Activated CD8-positive, alpha-beta T cell treated with anti-CD3 and anti-CD28 coated beads for 36 hours (primary cell): ENCODE results near the gene SLC9A3. TPM values are rescaled to one million over a fixed set of nuclear protein-coding genes. Genes with fewer than 3 reads are reported as not detected.
A peak's percentile ranks its signal among the peaks of the same experiment; 100 is the strongest.

Experiments
- ATAC-seq: fragments of 200-7000 bp; cut with Tn5 transposase; one replicate; pipeline ENCODE4 v1.10.0; 2021; ENCODE audit warnings: mild to moderate bottlenecking, moderate library complexity
- CTCF ChIA-PET: fragments of 350-600 bp; sonication (Branson Sonifier 250); formaldehyde crosslinking; loops from one replicate; lab custom pipeline; 2021; ENCODE audit warnings: antibody characterized with exemption; lab: Charles Lee
- POLR2A ChIA-PET: fragments of 350-600 bp; sonication (Branson Sonifier 250); formaldehyde crosslinking; loops from one replicate; lab custom pipeline; 2021; ENCODE audit warnings: antibody characterized with exemption; lab: Charles Lee
- DNase-seq: peaks from one replicate; pipeline ENCODE4 v3.0.0-alpha.2; 2020
- H3K27ac Mint-ChIP-seq: one replicate; pipeline ENCODE4 v1.8.0; 2021; ENCODE audit warnings: mild to moderate bottlenecking, mixed read lengths
- H3K27me3 Mint-ChIP-seq: one replicate; pipeline ENCODE4 v1.8.0; 2021; ENCODE audit warnings: mixed read lengths
- H3K36me3 Mint-ChIP-seq: one replicate; pipeline ENCODE4 v1.8.0; 2021; ENCODE audit warnings: low read depth, mixed read lengths
- H3K4me1 Mint-ChIP-seq: one replicate; pipeline ENCODE4 v1.8.0; 2021; ENCODE audit warnings: low read depth, mixed read lengths
- H3K4me3 Mint-ChIP-seq: one replicate; pipeline ENCODE4 v1.8.0; 2021; ENCODE audit warnings: mild to moderate bottlenecking, moderate library complexity, mixed read lengths
- H3K9me3 Mint-ChIP-seq: one replicate; pipeline ENCODE4 v1.8.0; 2021; ENCODE audit warnings: mixed read lengths
- intact Hi-C: fragments of 100-400 bp; cut with micrococcal nuclease; formaldehyde crosslinking; loops from one replicate; pipeline ENCODE4 v1.10.0; 2022
- total RNA-seq, 2 experiments: library from RNA; stranded (reverse); gene quantifications; one replicate each; pipeline ENCODE4 v1.2.3, GENCODE V29; 2021
- TF ChIP-seq, protein P1 (sequence below): fragments of 200-600 bp; IDR thresholded peaks from one replicate; pipeline ENCODE4 v1.8.0; 2022; ENCODE audit warnings: antibody characterized with exemption, mild to moderate bottlenecking

Gene SLC9A3
- total RNA-seq, 2 experiments from 2014 or later = 3.2 to 3.3 TPM

DNA sequence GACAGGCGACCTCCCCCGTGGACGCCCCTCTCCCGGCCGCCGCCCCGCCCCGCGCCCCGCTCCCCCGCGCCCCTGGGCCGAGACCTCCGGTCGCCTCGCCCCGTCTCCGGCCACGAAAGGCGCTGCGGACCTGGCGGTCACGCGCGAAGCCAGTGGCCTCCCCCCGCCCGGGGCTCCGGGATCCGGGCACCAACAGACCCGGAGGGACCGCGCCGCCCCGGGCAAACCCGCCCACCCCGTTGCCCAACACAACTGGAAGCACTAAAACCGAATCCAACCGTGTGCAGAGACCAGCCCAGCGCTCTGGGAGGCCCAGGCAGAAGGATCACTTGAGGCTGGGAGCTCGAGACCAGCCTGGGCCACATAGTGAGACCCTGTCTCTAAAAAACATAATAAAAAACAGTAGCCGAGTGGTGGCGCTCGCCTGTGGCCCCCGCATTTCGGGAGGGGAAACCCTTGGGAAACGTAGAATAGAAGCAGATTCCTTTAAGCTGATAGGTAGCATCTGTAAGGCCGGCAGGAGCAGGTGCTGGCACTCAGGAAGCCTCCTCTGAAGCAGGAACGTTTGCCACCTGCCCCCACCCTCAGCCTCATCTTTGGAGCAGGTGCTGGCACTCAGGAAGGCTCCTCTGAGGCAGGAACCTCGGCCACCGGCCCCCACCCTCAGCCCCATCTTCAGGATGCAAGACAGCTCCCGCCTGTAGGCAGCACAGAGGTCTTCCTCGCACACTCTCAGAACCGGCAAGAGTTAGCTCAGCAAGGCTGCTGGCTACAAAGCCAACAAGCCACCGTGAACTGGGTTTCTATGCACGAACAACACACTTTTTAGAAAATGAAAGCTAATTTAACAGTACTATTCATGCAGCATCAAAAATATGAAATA is 4.6 kb upstream of the SLC9A3 start:
- Mint-ChIP-seq H3K9me3 (no peaks in the 10 kb centered on the region), H3K27ac (no peak overlapping the region), H3K4me1 (peaks cover 40% of the 10 kb centered on the region), H3K4me3 (peak overlapping the region; percentile 24), H3K27me3 (peaks cover 55% of the 10 kb centered on the region), H3K36me3 (no peaks in the 10 kb centered on the region)
- TF ChIP-seq, protein P1, sequence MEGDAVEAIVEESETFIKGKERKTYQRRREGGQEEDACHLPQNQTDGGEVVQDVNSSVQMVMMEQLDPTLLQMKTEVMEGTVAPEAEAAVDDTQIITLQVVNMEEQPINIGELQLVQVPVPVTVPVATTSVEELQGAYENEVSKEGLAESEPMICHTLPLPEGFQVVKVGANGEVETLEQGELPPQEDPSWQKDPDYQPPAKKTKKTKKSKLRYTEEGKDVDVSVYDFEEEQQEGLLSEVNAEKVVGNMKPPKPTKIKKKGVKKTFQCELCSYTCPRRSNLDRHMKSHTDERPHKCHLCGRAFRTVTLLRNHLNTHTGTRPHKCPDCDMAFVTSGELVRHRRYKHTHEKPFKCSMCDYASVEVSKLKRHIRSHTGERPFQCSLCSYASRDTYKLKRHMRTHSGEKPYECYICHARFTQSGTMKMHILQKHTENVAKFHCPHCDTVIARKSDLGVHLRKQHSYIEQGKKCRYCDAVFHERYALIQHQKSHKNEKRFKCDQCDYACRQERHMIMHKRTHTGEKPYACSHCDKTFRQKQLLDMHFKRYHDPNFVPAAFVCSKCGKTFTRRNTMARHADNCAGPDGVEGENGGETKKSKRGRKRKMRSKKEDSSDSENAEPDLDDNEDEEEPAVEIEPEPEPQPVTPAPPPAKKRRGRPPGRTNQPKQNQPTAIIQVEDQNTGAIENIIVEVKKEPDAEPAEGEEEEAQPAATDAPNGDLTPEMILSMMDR = no peak
- DNase-seq (no peak), ATAC-seq (peak; percentile 24)
- ChIA-PET POLR2A (interaction anchor here (0.8 to 1.4 kb wide), 2 partner anchors 16 to 974 kb away, joined by 3 to 5 read pairs; no protein-coding TSS in a partner anchor), CTCF (interaction anchor here (0.7 to 1.2 kb wide), 4 partner anchors 14 to 83 kb away, joined by 3 to 4 read pairs (median 3); partner anchors contain the start of gene CEP72)
- intact Hi-C loops = no loop called here

GRCh38 chr5:527646-528628 is 3.7 kb upstream of the SLC9A3 start:
- TF ChIP-seq, protein P1 = no peak
- ChIA-PET CTCF (no interaction called here), POLR2A (interaction anchor here (1.1 kb wide), 1 partner anchor 13 kb away, joined by 3 read pairs; no protein-coding TSS in a partner anchor)
- Mint-ChIP-seq H3K9me3 (no peaks in the 10 kb centered on the region), H3K4me1 (peaks cover 46% of the 10 kb centered on the region), H3K4me3 (no peak overlapping the region), H3K36me3 (no peaks in the 10 kb centered on the region), H3K27ac (no peak overlapping the region), H3K27me3 (peaks cover 62% of the 10 kb centered on the region)
- intact Hi-C loops = no loop called here
- ATAC-seq = peak; percentile 43
- DNase-seq = peak; percentile 60

- CTCF ChIA-PET = no interaction called here
- ATAC-seq (peak; percentile 17), DNase-seq (no peak)
- no peak overlapping the region for H3K4me3 Mint-ChIP-seq
- POLR2A ChIA-PET = interaction anchor here (0.7 kb wide), 1 partner anchor 128 kb away, joined by 3 read pairs; no protein-coding TSS in a partner anchor
- no peaks in the 10 kb centered on the region for H3K9me3 Mint-ChIP-seq
- no peaks in the 10 kb centered on the region for H3K36me3 Mint-ChIP-seq
- intact Hi-C loops = no loop called here
- H3K27me3 Mint-ChIP-seq = peaks cover 67% of the 10 kb centered on the region
- no peak overlapping the region for H3K27ac Mint-ChIP-seq
- H3K4me1 Mint-ChIP-seq = peaks cover 46% of the 10 kb centered on the region
- TF ChIP-seq, protein P1 = no peak
Measured at GRCh38 chr5:526456-527088, 2.3 kb upstream of the SLC9A3 start.

DNA sequence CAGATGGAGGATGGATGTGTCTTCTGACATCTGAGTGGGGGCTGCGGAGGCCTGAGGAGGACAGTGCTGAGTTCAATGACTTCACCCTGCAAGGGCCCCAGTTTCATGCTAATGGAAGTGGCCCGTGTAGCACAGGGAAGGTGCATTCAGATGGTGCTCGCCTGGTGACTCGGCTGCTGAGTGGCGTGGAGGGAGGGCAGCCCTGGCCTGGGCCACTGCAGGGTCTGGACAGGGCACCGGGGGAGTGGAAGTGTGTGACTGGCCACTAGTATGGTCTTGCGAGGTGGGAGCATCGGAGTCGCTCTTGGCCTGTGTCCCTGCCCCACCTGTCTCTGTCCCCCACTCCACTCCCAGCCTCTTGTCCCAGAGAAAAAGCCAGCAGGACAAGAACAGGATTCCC is 1.7 kb upstream of the SLC9A3 start:
- intact Hi-C loops = no loop called here
- Mint-ChIP-seq H3K9me3 (no peaks in the 10 kb centered on the region), H3K4me3 (no peak overlapping the region), H3K27me3 (peaks cover 67% of the 10 kb centered on the region), H3K4me1 (peaks cover 46% of the 10 kb centered on the region), H3K27ac (no peak overlapping the region), H3K36me3 (no peaks in the 10 kb centered on the region)
- TF ChIP-seq, protein P1 = no peak
- no peak for ATAC-seq
- no peak for DNase-seq
- ChIA-PET CTCF (no interaction called here), POLR2A (no interaction called here)
